GM18909 (cell line): ENCODE data around the gene ZNF568.

Experiments used
- ATAC-seq: cut with Tn5 transposase; IDR thresholded peaks from one replicate; pipeline ENCODE4 v1.9.1; 2021; ENCODE audit warnings: mild to moderate bottlenecking; ENCODE audit not compliant: unreplicated experiment, poor library complexity

The ZNF568 gene

DNA sequence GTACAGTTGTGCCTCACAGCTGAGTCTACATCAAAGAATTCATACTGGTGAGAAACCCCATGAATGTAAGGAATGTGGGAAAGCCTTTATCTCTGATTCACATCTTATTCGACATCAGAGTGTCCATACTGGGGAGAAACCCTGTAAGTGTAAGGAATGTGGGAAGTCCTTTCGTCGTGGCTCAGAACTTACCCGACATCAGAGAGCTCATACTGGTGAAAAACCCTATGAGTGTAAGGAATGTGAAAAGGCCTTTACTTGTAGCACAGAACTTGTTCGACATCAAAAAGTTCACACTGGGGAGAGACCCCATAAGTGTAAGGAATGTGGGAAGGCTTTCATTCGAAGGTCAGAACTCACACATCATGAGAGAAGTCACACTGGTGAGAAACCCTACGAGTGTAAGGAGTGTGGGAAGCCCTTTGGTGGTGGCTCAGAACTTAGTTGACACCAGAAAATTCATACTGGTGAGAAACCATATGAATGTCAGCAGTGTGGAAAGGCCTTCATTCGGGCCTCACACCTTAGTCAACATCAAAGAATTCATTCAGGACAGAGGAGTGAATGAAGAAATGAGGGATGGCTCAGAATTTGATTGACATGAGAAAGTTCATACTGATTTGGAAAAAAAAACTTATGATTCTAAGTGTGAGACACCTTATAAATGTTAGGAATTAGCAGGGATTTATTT is 81.2 kb downstream of the ZNF568 start:
- no peak for ATAC-seq

DNA sequence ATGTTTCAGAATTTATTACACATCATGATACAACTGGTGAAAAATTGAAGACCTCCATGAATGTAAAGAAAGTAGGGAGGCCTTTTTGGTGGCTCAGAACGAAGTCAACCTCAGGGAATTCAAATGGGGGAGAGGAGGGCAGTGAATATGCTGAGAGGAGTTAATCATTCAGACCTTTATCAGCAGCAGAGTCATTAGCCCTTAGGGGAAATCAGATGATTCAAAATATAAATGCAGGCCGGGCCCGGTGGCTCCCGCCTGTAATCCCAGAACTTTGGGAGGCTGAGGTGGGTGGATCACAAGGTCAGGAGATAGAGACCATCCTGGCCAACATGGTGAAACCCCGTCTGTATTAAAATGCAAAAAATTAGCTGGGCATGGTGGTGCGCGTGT is 81.7 kb downstream of the ZNF568 start:
- ATAC-seq: no peak

DNA sequence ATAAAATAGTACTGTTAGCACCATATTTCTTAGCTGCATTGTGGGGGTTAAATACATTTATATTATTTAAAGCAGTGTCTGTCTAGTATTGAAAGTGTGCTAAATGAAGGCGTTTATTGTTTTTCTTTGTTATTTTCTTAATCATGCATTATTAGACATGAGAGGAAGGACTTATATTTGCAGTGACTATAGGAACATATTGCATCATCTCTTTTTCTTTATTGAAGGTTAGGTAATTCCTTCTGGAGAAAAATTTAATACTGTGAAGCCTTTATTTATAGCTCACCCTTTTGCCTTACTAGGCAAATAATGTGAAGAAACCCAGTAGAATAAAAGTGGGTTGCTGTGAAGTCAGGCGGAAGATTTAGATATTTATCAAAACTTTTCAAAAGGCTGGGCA is 83.2 kb downstream of the ZNF568 start:
- no peak for ATAC-seq

DNA sequence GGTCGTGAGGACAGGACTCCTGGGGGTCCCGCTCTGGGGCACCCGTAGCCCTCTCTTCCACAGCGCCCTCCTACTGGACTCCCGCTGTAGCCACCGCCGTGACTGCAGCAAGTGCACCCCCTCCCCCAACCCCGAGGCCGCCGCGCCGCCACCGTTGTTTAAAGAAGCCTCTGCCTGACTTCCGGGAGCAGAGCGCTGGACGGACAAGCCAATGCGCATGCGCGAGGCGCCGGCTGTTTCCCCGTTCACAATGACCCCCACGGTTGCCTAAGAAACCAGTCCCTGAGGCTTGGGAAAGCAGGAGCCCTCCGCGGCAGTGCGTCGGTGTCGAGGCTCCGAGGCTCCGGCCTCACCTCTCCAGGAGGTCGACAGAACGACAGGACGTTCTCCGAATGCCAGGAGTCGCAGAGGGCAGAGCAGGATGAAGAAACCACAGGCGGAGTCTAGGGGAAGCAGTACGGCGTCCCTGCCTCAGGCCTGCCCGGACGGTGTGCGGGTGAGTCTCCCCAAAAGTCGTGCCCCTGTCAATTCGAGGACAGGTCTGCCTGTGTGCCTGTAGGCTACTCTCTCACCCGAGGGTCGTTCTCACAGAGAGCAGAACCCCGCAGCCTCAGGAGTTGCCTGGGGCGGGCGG is 91.6 kb downstream of the ZNF568 start:
- ATAC-seq: no peak

DNA sequence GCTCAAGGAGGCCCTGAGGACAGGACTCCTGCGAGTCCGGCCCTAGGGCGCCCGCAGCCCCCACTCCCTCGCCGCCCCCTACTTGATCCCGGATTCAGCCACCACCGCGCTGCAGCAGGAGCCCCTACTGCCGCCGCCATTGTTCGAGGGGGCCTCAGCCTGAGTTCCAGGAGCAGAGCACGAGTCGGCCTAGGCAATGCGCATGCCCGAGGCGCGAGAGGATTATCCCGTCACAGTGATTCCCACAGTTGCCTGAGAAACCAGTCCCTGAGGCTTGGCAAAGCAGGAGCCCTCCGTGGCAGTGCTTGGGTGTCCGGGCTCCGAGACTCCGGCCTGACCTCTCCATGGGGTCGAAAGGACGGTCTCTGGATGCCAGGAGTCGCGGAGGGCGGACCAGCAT is 93.7 kb downstream of the ZNF568 start:
- ATAC-seq: no peak

DNA sequence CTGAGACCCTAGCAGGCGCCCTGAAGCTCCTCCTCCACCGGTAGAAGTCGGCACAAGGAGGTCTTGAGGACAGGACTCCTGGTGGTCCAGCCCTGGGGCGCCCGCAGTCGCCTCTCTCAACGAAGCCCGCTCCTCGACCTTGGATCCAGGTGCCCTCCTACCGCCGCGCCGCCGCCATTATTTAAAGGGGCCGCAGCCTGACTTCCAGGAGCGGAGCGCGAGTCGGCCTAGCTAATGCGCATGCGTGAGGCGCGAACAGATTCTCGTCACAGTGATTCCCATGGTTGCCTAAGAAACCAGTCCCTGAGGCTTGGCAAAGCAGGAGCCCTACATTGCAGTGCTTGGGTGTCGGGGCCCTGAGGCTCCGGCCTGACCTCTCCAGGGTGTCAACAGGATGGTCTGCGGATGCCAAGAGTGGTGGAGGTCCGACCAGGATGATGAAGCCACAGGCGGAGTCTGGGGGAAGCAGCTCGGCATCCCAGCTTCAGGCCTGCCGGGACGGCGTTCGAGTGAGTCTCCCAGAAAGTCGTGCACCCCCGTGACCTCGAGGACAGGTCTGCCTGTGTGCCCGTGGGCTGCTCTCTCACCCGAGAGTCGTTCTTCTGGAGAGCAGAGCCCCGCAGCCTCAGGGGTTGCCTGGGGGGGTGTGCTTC is 96.1 kb downstream of the ZNF568 start:
- ATAC-seq: no peak

DNA sequence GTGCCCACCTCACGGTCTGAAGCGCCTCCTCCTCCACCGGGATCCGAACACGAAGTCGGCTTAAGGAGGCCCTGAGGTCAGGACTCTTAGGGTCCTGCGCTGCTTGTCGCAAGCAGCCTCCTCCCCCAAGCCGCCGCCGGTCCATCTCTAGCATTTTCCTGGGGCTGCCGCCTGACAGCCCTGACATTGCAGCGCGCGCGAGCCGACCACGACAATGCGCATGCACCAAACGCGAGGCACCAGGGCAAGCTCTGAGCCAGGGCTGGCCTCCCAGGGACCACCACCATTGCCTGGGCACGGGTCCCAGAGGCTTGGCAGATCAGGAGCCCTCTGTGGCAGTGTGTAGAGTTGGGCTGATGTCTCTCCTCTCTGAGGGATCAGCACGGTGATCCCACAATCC is 98.3 kb downstream of the ZNF568 start:
- no peak for ATAC-seq

DNA sequence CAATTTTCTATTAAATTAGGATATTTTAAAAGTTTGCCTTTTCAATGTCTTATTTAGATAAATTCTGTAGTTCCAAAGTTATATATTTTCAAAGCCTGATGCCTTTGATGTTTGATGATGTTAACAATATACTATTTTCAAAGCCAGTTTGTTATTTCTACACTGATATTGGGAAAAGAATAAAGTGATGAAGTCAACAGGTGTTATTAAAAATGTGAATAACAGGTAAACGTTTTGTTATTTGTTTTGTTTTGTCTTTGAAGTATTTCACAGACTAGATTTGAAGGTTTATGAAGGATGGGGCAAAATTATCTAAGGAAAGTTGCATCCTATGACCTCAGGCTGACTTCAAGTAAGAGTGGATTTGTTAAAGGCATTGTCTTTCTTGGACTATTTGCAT is 129.0 kb downstream of the ZNF568 start:
- no peak for ATAC-seq
